Hypothalamus (tissue), 51 donors: ENCODE measurements around the gene HINFP.
"Not testable (repeated sequence)": the region's sequence is repeated elsewhere in the genome, so short reads cannot be mapped to it uniquely, and the experiment has no call there.

Experiments
- DNase-seq, 51 donors: peaks; one replicate each; lab custom pipeline; 2025; lab: John Stamatoyannopoulos, UW

The HINFP gene

GRCh38 chr11:119116235-119116594, 5.2 kb upstream of the HINFP start:
- DNase-seq = no peak

- no peak for DNase-seq
These were observed 4.8 kb upstream of the HINFP start for GRCh38 chr11:119116601-119117000.

- no peak for DNase-seq
These were observed 4.2 kb upstream of the HINFP start for GRCh38 chr11:119117004-119117706.

GRCh38 chr11:119118227-119118626, 3.2 kb upstream of the HINFP start:
- DNase-seq = no peak

GRCh38 chr11:119118946-119119345, 2.4 kb upstream of the HINFP start:
- DNase-seq = no peak

- DNase-seq = peak in 1 of 51 donors; percentile 42
These were observed 757 bp upstream of the HINFP start for GRCh38 chr11:119120639-119121007.

GRCh38 chr11:119121811-119122124, 388 bp downstream of the HINFP start:
- no peak for DNase-seq

GRCh38 chr11:119125821-119126220, 4.4 kb downstream of the HINFP start:
- DNase-seq = no peak

GRCh38 chr11:119126675-119127268, 5.4 kb downstream of the HINFP start:
- no peak for DNase-seq

- DNase-seq = no peak
These were observed 9.3 kb downstream of the HINFP start for GRCh38 chr11:119130662-119131061.

GRCh38 chr11:119134389-119134978, 13.1 kb downstream of the HINFP start:
- DNase-seq = no peak

- not testable (repeated sequence) for DNase-seq
These were observed 17.9 kb downstream of the HINFP start for GRCh38 chr11:119139276-119139675.

GRCh38 chr11:119144825-119145486, 23.6 kb downstream of the HINFP start:
- DNase-seq = peak in 20 of 51 donors; percentile 2 to 37 (median 22)

GRCh38 chr11:119145551-119145950, 24.2 kb downstream of the HINFP start:
- no peak for DNase-seq

- DNase-seq = no peak
These were observed 26.4 kb downstream of the HINFP start for GRCh38 chr11:119147604-119148333.

GRCh38 chr11:119148720-119149017, 27.3 kb downstream of the HINFP start:
- DNase-seq = no peak

- DNase-seq = peak in 4 of 51 donors; percentile 14 to 38 (median 20)
These were observed 27.8 kb downstream of the HINFP start, which contains the start of gene ABCG4 for GRCh38 chr11:119149018-119149785. Gene ABCG4, plus strand, starts transcription at chr11:119149052. Its CDS starts 914 bp downstream, at chr11:119149966.

GRCh38 chr11:119149786-119150275, 28.5 kb downstream of the HINFP start:
- no peak for DNase-seq

GRCh38 chr11:119152043-119152442, 30.7 kb downstream of the HINFP start:
- DNase-seq = no peak

- no peak for DNase-seq
These were observed 31.2 kb downstream of the HINFP start for GRCh38 chr11:119152604-119153003.
